Fibroblast of villous mesenchyme (primary cell): ENCODE results near the gene SLC2A9. TPM values are rescaled to one million over a fixed set of nuclear protein-coding genes. Genes with fewer than 3 reads are reported as not detected.

ENCODE experiments used
- DNase-seq: peaks from one replicate; pipeline ENCODE4 v3.0.0-alpha.2; 2010; ENCODE audit warnings: low read depth
- H3K4me3 ChIP-seq: 2 replicates; pipeline ENCODE4 v1.5.1; 2011; ENCODE audit warnings: low read depth, mild to moderate bottlenecking, low read length
- CTCF ChIP-seq: IDR thresholded peaks from 2 replicates; pipeline ENCODE4 v1.5.1; 2012; ENCODE audit warnings: low read depth, mild to moderate bottlenecking, low read length; ENCODE audit not compliant: insufficient read depth
- total RNA-seq: library from RNA; depleted of rRNA; stranded (reverse); fragments of >200 nt; gene quantifications from 2 replicates; pipeline ENCODE4 v1.2.3, GENCODE V29; 2012

SLC2A9 gene
- total RNA-seq, 1 donor: 0.43 TPM

GRCh38 chr4:10053635-10054453, 32.5 kb upstream of the SLC2A9 start:
- DNase-seq: no peak
- TF ChIP-seq CTCF: no peak
- no peak overlapping the region for H3K4me3 ChIP-seq

GRCh38 chr4:10051517-10052135, 30.3 kb upstream of the SLC2A9 start:
- TF ChIP-seq CTCF: no peak

GRCh38 chr4:10050721-10051120, 29.4 kb upstream of the SLC2A9 start:
- no peak overlapping the region for H3K4me3 ChIP-seq
- TF ChIP-seq CTCF: no peak
- DNase-seq: no peak

More at GRCh38 chr4:10051517-10052135, 30.3 kb upstream of the SLC2A9 start:
- no peak for DNase-seq
- H3K4me3 ChIP-seq: no peak overlapping the region

GRCh38 chr4:10050261-10050661, 29.0 kb upstream of the SLC2A9 start:
- TF ChIP-seq CTCF: no peak

GRCh38 chr4:10048941-10049697, 27.8 kb upstream of the SLC2A9 start:
- no peak for DNase-seq
- H3K4me3 ChIP-seq: no peak overlapping the region
- no peak for TF ChIP-seq CTCF

More at GRCh38 chr4:10050261-10050661, 29.0 kb upstream of the SLC2A9 start:
- H3K4me3 ChIP-seq: no peak overlapping the region
- DNase-seq: no peak

- no peak for TF ChIP-seq CTCF
- no peak for DNase-seq
- no peak overlapping the region for H3K4me3 ChIP-seq
These were observed 26.7 kb upstream of the SLC2A9 start for GRCh38 chr4:10047967-10048366.
